GM10847 (cell line): ENCODE results near the gene CYP1B1.

Experiments
- POLR2A ChIP-seq: IDR thresholded peaks from 2 replicates; pipeline ENCODE4 v1.6.1; 2011; ENCODE audit not compliant: insufficient read length; ENCODE audit errors: extremely low read depth

CYP1B1 gene

GRCh38 chr2:38090928-38091327 lies 15.0 kb upstream of the CYP1B1 start:
- no peak for TF ChIP-seq POLR2A

DNA sequence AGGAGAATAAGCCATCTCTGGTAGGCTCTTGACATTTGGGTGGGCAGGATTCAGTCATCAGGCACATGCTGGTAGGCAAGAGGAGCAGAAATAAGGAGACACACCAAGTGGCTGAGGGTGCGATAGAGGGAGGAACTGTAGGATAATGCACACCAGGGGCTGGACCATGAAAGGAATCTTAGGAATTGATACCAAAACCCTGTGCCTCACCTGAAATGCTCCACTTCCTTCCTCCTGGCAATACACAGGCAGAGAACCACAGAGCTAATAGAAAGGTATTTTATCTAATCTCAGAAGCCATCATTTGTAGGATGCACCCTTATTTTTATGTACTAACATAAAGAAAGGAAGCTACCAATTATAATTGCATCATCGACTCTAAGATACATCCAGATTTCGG lies 4.4 kb upstream of the CYP1B1 start:
- no peak for TF ChIP-seq POLR2A

- no peak for TF ChIP-seq POLR2A
Measured at GRCh38 chr2:38079116-38080052, 3.4 kb upstream of the CYP1B1 start.

DNA sequence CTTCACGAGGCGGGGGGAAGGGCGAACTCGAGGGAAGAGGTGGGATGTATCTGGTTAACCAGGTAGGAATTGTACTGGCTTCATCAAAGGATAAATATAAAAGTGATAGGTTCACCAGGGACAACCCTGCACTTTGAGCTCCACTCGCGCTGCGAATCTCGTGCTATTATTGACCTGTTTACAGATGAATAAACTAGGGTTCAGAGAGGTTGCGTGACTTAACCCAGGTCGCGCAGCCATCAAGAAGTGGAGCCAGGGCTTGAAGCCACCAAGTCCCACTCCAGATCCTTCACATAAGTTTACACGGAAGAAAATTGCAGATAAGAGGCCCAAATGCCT lies 1.4 kb upstream of the CYP1B1 start:
- TF ChIP-seq POLR2A, result no peak

GRCh38 chr2:38076710-38077430 lies 919 bp upstream of the CYP1B1 start:
- TF ChIP-seq POLR2A, result no peak

DNA sequence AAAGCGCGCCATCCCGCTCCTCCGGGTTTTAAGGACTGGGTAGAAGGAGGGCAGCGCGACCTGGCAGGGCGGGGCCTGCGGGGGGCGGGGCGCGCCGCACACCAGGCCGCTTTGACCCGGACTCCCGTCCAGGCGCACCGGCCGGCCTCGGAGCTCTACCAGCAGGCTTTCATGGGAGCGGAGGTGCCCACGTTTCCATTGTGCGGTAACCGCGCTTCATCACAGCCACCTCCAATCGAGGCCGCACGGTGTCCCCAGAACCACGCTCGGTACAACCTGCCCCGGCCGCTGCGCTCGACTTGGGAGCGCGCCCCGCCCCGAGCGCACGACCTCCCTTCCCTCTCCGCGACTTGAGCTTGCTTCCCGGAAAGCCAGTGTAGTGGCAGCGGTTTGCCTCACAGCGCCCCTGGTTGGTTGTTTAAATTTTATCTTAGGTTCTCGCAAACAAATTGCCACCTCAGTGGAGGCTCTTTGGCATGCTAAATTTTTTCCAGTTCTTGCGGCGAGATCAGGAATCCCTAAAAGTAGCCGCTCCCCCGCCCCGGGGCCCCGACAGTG lies 280 bp upstream of the CYP1B1 start:
- peak; percentile 3 for TF ChIP-seq POLR2A

GRCh38 chr2:38074764-38075506 lies 1.0 kb downstream of the CYP1B1 start:
- TF ChIP-seq POLR2A, result no peak

DNA sequence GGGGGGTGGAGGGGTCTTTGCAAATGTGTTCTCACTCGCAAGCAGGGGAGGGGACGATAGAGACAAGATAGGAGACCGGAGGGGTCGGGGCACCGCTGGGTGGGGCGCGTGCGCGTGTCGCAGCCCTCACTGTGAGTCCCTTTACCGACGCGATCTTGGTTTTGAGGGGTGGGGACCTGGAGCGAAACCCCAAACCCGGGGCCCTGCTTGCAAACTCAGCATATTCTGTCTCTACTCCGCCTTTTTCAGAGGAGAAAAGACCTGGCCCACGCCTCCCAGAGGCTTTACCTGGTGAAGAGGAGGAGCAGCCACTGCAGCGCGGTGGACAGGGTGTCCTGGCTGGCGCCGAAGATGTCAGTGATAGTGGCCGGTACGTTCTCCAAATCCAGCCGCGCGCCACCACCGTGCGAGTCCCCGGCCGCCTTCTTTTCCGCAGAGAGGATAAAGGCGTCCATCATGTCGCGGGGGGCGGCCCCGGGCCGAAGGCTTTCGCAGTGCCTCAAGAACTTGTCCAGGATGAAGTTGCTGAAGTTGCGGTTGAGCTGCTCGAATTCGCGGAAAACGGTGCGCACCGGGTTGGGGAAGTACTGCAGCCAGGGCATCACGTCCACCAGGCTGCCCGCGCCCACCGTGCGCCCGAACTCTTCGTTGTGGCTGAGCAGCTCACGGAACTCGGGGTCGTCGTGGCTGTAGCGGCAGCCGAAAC lies 1.7 kb downstream of the CYP1B1 start:
- TF ChIP-seq POLR2A, result no peak

DNA sequence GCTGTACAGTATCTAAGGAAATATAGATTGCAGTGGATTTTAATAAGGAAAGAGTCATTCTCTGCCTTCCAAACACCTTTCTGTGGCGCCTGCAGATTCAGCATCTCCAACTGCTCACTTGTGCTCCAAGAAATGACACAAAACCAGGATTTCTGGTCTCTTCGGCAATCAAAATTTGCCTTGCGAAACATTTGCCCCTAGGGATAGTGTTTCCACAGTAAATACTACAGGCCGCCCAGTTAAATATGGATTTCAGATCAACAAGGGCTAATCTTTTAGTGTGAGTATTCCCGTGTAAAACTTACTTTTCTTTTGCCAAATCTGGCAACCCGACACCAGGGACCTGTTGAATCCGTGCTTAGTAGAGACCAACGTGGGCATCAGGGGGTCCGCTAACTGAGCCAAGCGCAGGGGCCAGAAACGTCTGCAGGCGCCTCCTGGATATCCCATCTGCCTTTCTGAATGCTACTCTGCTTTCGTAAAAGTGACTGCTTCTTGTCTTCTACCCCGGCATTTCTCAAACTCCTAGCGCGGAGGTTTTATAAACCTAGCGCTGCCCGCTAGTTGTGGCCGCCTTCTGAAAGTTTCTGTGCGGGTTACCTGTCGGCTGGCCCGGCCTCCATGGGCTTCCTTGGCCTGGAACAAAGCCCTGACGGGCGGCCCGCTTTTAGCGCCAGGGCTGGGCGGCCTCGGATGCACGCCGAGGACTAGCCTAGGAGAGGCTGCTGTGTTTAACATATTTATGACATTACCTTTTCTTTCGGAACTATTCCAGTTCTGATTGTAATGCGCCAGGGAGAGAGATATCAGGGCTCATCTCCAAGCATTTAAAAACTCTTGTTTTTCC lies 2.5 kb downstream of the CYP1B1 start:
- no peak for TF ChIP-seq POLR2A

GRCh38 chr2:38070438-38070837 lies 5.5 kb downstream of the CYP1B1 start:
- TF ChIP-seq POLR2A, result no peak

GRCh38 chr2:38068234-38068633 lies 7.7 kb downstream of the CYP1B1 start:
- no peak for TF ChIP-seq POLR2A

- TF ChIP-seq POLR2A, result no peak
Measured at GRCh38 chr2:38066421-38067115, 9.4 kb downstream of the CYP1B1 start.

DNA sequence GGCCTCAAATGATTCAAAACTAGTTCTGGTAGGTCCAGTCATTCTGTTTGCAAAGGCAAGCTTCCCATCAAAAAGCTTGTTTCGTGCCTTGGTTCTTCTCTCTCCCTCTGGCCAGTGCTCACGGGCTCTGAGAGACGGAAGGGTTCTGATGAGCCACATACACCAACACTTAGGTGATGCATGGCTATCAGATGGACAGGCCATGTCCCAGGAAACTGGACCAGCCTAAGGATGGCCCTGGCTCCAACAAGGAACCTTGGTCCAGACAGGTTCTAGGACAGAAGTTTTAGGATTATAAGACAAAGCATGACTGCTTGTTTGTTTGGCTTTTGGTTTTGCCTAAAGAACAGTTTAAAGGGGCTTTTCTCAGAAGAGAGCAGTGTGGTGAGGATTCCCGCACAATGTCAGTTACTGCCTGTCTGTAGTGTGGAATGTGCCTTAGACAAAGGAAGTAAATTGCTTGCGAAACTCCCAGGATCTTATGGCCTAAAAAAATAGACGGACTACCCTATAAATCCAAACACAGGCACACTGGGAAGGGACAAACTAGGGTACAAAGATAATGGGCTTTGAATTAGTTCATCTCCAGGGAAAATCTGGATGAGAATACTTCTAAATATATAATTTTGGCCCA lies 10.3 kb downstream of the CYP1B1 start:
- TF ChIP-seq POLR2A, result no peak
